ENCODE measurements around the gene AFAP1.

DNA sequence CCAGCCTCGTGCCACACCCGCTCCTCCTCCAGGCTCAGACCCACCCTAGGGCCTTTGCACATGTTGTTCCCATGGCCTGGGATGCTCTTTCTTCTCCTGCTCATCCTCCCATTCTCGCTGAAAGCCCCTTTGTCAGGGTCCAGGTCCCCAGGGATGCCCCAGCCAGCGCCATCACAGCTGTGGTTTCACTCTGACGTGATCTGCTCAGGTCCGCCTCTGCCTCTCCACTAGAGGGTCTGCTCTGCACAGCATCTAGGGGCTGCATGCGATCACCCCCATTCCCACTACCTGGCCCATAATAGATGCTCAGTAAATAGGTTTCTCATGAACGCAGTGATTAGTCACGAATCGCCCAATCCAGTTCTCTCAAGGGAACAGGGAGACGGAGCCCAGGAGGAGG is 222.5 kb downstream of the AFAP1 start:
- TF ChIP-seq, protein P1, sequence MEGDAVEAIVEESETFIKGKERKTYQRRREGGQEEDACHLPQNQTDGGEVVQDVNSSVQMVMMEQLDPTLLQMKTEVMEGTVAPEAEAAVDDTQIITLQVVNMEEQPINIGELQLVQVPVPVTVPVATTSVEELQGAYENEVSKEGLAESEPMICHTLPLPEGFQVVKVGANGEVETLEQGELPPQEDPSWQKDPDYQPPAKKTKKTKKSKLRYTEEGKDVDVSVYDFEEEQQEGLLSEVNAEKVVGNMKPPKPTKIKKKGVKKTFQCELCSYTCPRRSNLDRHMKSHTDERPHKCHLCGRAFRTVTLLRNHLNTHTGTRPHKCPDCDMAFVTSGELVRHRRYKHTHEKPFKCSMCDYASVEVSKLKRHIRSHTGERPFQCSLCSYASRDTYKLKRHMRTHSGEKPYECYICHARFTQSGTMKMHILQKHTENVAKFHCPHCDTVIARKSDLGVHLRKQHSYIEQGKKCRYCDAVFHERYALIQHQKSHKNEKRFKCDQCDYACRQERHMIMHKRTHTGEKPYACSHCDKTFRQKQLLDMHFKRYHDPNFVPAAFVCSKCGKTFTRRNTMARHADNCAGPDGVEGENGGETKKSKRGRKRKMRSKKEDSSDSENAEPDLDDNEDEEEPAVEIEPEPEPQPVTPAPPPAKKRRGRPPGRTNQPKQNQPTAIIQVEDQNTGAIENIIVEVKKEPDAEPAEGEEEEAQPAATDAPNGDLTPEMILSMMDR (conservative IDR thresholded peaks at IDR 0.05; ENCODE audit: low read depth, low read length) = no peak
- TF ChIP-seq CEBPB (IDR thresholded peaks at IDR 0.05; ENCODE audit: low read depth, low read length) = no peak

Data from IMR-90 (cell line).